ENCODE results near the gene C22orf23.

Gene C22orf23

DNA sequence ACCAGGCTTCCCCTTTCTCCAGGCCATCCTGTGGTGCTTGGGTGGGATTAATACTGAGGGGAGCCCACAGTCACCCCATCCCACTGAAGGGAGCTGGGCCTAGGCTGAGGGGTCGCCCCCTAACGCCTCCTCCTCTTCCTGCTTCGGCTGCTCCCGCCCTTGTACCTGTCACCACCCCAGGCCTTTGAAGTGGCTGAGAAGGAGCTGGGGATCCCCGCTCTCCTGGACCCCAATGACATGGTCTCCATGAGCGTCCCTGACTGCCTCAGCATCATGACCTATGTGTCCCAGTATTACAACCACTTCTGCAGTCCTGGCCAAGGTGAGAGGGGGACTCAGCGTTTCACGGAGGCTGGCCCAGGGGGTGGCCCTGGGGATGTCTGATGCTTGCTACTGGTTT, 41.2 kb downstream of the C22orf23 start:
- Histone ChIP-seq H3K4me3 (IDR thresholded peaks at IDR 0.05; ENCODE audit: insufficient read depth, low read depth, low read length) (no peak overlapping the region), H3K27ac (no peak overlapping the region), H3K27me3 (ENCODE audit: insufficient read depth, low read depth) (no peaks in the 10 kb centered on the region), H4K20me1 (ENCODE audit: insufficient read depth) (no peaks in the 10 kb centered on the region), H3K36me3 (ENCODE audit: insufficient read depth) (no peaks in the 10 kb centered on the region), H3K9ac (no peak overlapping the region), H3K4me2 (no peak overlapping the region), H3K79me2 (ENCODE audit: insufficient read depth, low read depth) (no peaks in the 10 kb centered on the region), H2AFZ (ENCODE audit: low read depth) (no peak overlapping the region), H3K4me1 (ENCODE audit: low read depth, poor library complexity, severe bottlenecking) (peaks cover 4% of the 10 kb centered on the region)
- TF ChIP-seq, protein P1, sequence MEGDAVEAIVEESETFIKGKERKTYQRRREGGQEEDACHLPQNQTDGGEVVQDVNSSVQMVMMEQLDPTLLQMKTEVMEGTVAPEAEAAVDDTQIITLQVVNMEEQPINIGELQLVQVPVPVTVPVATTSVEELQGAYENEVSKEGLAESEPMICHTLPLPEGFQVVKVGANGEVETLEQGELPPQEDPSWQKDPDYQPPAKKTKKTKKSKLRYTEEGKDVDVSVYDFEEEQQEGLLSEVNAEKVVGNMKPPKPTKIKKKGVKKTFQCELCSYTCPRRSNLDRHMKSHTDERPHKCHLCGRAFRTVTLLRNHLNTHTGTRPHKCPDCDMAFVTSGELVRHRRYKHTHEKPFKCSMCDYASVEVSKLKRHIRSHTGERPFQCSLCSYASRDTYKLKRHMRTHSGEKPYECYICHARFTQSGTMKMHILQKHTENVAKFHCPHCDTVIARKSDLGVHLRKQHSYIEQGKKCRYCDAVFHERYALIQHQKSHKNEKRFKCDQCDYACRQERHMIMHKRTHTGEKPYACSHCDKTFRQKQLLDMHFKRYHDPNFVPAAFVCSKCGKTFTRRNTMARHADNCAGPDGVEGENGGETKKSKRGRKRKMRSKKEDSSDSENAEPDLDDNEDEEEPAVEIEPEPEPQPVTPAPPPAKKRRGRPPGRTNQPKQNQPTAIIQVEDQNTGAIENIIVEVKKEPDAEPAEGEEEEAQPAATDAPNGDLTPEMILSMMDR (conservative IDR thresholded peaks at IDR 0.05; ENCODE audit: low read depth, low read length): no peak

DNA sequence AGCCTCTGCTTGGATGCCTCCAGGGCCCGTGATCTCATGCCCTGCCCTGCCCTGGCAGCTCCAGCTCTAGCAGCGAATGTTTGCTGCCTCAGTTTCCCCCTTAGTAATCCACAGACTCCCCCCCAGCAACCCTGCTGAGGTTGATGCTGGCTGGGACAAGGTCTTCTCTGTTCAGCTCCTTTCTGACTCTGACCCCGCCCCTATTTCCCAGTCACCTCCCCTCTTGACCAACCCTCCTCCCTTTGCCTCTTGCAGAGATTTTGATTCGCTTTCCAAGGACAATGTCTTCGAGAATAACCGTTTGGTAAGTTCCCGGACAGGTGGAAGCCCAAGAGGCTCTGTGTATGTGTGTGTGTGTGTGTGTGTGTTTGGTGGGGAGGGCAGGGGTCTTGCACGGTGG, 41.7 kb downstream of the C22orf23 start:
- TF ChIP-seq, protein P1 (conservative IDR thresholded peaks at IDR 0.05; ENCODE audit: low read depth, low read length): no peak
- Histone ChIP-seq H3K27me3 (ENCODE audit: insufficient read depth, low read depth) (no peaks in the 10 kb centered on the region), H3K9ac (no peak overlapping the region), H3K36me3 (ENCODE audit: insufficient read depth) (no peaks in the 10 kb centered on the region), H4K20me1 (ENCODE audit: insufficient read depth) (no peaks in the 10 kb centered on the region), H3K4me2 (no peak overlapping the region), H3K4me3 (IDR thresholded peaks at IDR 0.05; ENCODE audit: insufficient read depth, low read depth, low read length) (no peak overlapping the region), H3K4me1 (ENCODE audit: low read depth, poor library complexity, severe bottlenecking) (peaks cover 9% of the 10 kb centered on the region), H3K79me2 (ENCODE audit: insufficient read depth, low read depth) (no peaks in the 10 kb centered on the region), H3K27ac (no peak overlapping the region), H2AFZ (ENCODE audit: low read depth) (no peak overlapping the region)

DNA sequence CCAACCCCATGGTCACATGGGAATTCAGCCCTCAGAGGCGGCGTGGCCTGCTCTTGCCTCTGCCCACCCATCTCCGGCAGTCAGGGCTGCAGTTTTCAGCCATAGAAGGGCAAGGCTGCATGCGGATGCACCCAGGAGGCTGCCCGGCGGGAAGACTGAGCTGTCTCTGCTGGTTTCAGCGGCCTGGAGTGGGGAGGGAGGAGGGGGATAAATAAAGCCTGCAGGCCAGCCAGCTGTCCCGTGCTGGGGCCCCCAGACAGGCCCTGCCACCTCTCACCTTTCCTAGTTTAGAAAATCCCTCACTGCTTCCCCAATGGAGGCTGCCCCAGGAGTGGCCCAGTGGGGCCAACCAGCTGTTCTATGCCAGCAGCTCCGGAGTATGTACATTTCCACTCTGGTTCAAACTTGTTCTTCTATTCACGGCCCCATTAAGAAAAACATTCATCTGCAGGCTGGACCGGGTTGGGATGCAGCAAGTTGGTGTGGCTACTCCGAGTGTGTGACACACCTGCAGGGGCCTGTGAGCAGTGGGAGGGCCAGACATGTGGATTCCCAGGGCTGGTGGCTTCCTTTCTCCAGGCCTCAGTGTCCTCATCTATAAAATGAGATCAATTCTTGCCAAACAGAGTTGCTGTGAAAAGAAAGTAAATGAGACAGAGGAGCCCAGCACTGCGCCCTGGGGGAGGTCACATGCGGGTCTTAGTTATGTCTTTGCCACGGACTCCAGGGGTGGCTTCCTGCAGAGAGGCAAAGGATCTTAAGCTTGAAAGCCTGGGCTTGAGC, 42.3 kb downstream of the C22orf23 start:
- Histone ChIP-seq H2AFZ (ENCODE audit: low read depth) (no peak overlapping the region), H3K4me3 (IDR thresholded peaks at IDR 0.05; ENCODE audit: insufficient read depth, low read depth, low read length) (no peak overlapping the region), H3K27me3 (ENCODE audit: insufficient read depth, low read depth) (no peaks in the 10 kb centered on the region), H3K79me2 (ENCODE audit: insufficient read depth, low read depth) (no peaks in the 10 kb centered on the region), H4K20me1 (ENCODE audit: insufficient read depth) (no peaks in the 10 kb centered on the region), H3K9ac (no peak overlapping the region), H3K27ac (no peak overlapping the region), H3K4me2 (no peak overlapping the region), H3K36me3 (ENCODE audit: insufficient read depth) (no peaks in the 10 kb centered on the region), H3K4me1 (ENCODE audit: low read depth, poor library complexity, severe bottlenecking) (peaks cover 9% of the 10 kb centered on the region)
- TF ChIP-seq, protein P1 (conservative IDR thresholded peaks at IDR 0.05; ENCODE audit: low read depth, low read length): no peak

DNA sequence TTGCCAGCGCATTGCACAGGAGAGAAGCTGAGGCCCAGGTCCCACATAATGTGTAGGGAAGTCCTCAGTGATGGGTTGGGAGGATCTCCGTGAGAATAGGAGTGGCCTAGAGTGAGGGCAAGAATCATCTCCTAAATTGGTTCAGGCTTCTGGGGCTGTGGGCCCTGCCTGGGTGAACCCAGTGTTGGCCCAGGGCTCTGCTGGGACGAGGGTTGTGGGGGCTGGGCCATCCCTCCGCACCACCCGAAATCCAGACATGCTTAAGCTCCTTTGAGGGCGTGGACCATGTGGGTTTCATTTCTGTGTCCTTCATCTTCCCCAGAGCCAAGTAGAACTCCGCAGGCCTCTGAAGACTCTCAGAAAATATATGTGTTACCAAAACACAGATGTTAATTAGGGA, 43.6 kb downstream of the C22orf23 start:
- TF ChIP-seq, protein P1 (conservative IDR thresholded peaks at IDR 0.05; ENCODE audit: low read depth, low read length): no peak
- Histone ChIP-seq H2AFZ (ENCODE audit: low read depth) (no peak overlapping the region), H4K20me1 (ENCODE audit: insufficient read depth) (no peaks in the 10 kb centered on the region), H3K27ac (no peak overlapping the region), H3K27me3 (ENCODE audit: insufficient read depth, low read depth) (no peaks in the 10 kb centered on the region), H3K4me3 (IDR thresholded peaks at IDR 0.05; ENCODE audit: insufficient read depth, low read depth, low read length) (no peak overlapping the region), H3K4me1 (ENCODE audit: low read depth, poor library complexity, severe bottlenecking) (peaks cover 15% of the 10 kb centered on the region), H3K9ac (no peak overlapping the region), H3K4me2 (no peak overlapping the region), H3K79me2 (ENCODE audit: insufficient read depth, low read depth) (no peaks in the 10 kb centered on the region), H3K36me3 (ENCODE audit: insufficient read depth) (no peaks in the 10 kb centered on the region)
